Caco-2 (cell line): ENCODE data around the gene HTR6. TPM values are rescaled to one million over a fixed set of nuclear protein-coding genes. Genes with fewer than 3 reads are reported as not detected.

Source experiments
- BruUV-seq: library from RNA; stranded (reverse); fragments of 400-500 nt; replicated peaks from 2 replicates; lab custom pipeline; 2021; lab: Mats Ljungman, UMichigan
- CTCF ChIA-PET: fragments of 300-600 bp; sonication (Branson Sonifier 250); formaldehyde crosslinking; loops from one replicate; lab custom pipeline; 2022; ENCODE audit warnings: antibody characterized with exemption; lab: Charles Lee
- POLR2A ChIA-PET: fragments of 300-600 bp; sonication (Branson Sonifier 250); formaldehyde crosslinking; loops from one replicate; lab custom pipeline; 2022; ENCODE audit warnings: antibody characterized with exemption; lab: Charles Lee
- DNase-seq, 2 experiments: peaks; one replicate each; pipeline versions ENCODE4 v3.0.0 to v3.0.0-alpha.2; 2020 to 2022
- H3K27me3 ChIP-seq: replicated peaks from 2 replicates; pipeline ENCODE4 v1.6.0; 2011; ENCODE audit warnings: low read length; ENCODE audit not compliant: control insufficient read depth, insufficient read depth
- H3K36me3 ChIP-seq: 2 replicates; pipeline ENCODE4 v1.5.1; 2011; ENCODE audit warnings: low read length; ENCODE audit not compliant: control insufficient read depth, insufficient read depth
- H3K4me1 ChIP-seq: fragments of 250-450 bp; sonication (Bioruptor Pico); 2 replicates; pipeline ENCODE4 v1.5.1; 2020; ENCODE audit warnings: mild to moderate bottlenecking
- H3K4me3 ChIP-seq: 2 replicates; pipeline ENCODE4 v1.5.1; 2011; ENCODE audit warnings: low read depth, mild to moderate bottlenecking, control low read depth, low read length
- H3K9me3 ChIP-seq: fragments of 250-450 bp; sonication (Bioruptor Pico); 2 replicates; pipeline ENCODE4 v1.5.1; 2020; ENCODE audit warnings: mild to moderate bottlenecking, moderate library complexity
- H3K27ac Mint-ChIP-seq: one replicate; pipeline ENCODE4 v1.8.0; 2022; ENCODE audit warnings: mixed read lengths; ENCODE audit not compliant: unreplicated experiment
- H3K27me3 Mint-ChIP-seq: one replicate; pipeline ENCODE4 v1.8.0; 2022; ENCODE audit warnings: mixed read lengths; ENCODE audit not compliant: insufficient read depth, unreplicated experiment
- H3K36me3 Mint-ChIP-seq: one replicate; pipeline ENCODE4 v1.8.0; 2022; ENCODE audit warnings: mild to moderate bottlenecking, mixed read lengths; ENCODE audit not compliant: insufficient read depth, unreplicated experiment
- H3K4me1 Mint-ChIP-seq: one replicate; pipeline ENCODE4 v1.8.0; 2022; ENCODE audit warnings: low read depth, mixed read lengths; ENCODE audit not compliant: unreplicated experiment
- H3K4me3 Mint-ChIP-seq: one replicate; pipeline ENCODE4 v1.8.0; 2022; ENCODE audit warnings: mild to moderate bottlenecking, moderate library complexity, mixed read lengths; ENCODE audit not compliant: unreplicated experiment
- H3K9me3 Mint-ChIP-seq: one replicate; pipeline ENCODE4 v1.8.0; 2022; ENCODE audit warnings: mixed read lengths; ENCODE audit not compliant: unreplicated experiment
- intact Hi-C: fragments of 100-400 bp; cut with micrococcal nuclease; formaldehyde crosslinking; loops from one replicate; pipeline ENCODE4 v1.10.0; 2022; ENCODE audit not compliant: unreplicated experiment
- total RNA-seq: library from RNA; stranded (reverse); gene quantifications from 2 replicates; pipeline ENCODE4 v1.2.3, GENCODE V29; 2022
- TF ChIP-seq, protein P1 (sequence below), 2 experiments: fragments of 200-600 bp in 1 of 2; IDR thresholded peaks; 1 replicate in 1 of 2; 2 replicates in 1 of 2; pipeline versions ENCODE4 v1.5.1 to v1.8.0; 2011 to 2022; ENCODE audit warnings: antibody characterized with exemption in 1 of 2, control low read depth in 1 of 2, inconsistent platforms in 1 of 2, low read depth in 1 of 2, low read length in 1 of 2, mild to moderate bottlenecking in 1 of 2, moderate library complexity in 1 of 2; ENCODE audit not compliant: insufficient read depth in 1 of 2, severe bottlenecking in 1 of 2, unreplicated experiment in 1 of 2

The HTR6 gene
- total RNA-seq, 1 experiment from 2014 or later, result not detected

DNA sequence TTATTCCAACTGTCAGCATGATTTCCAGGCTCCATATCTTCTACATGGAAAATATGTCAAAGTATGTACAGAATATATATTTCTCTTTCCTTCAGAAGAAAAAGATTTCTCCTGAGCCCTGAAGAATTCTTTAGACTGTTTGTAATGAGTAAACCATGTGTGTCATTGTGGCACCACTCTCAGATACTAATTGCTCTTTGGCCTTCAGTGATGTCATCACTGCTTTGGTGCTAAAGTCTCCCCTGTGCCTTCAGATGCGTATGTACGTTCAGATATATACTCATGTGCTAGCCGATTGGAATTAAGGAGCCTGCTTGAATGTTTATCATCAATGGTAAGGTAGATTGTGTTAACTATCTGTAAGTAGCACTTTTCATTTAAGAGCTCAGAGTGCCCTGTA is 41.2 kb upstream of the HTR6 start:
- TF ChIP-seq, protein P1, sequence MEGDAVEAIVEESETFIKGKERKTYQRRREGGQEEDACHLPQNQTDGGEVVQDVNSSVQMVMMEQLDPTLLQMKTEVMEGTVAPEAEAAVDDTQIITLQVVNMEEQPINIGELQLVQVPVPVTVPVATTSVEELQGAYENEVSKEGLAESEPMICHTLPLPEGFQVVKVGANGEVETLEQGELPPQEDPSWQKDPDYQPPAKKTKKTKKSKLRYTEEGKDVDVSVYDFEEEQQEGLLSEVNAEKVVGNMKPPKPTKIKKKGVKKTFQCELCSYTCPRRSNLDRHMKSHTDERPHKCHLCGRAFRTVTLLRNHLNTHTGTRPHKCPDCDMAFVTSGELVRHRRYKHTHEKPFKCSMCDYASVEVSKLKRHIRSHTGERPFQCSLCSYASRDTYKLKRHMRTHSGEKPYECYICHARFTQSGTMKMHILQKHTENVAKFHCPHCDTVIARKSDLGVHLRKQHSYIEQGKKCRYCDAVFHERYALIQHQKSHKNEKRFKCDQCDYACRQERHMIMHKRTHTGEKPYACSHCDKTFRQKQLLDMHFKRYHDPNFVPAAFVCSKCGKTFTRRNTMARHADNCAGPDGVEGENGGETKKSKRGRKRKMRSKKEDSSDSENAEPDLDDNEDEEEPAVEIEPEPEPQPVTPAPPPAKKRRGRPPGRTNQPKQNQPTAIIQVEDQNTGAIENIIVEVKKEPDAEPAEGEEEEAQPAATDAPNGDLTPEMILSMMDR (IDR thresholded peaks at IDR 0.05; ENCODE audit: insufficient read depth in 1 of 2, low read depth in 1 of 2, low read length in 1 of 2, severe bottlenecking in 1 of 2, unreplicated experiment in 1 of 2), result no peak
- CTCF ChIA-PET, result no interaction called here
- no peaks in the 10 kb centered on the region for H3K27me3 Mint-ChIP-seq
- no peaks in the 10 kb centered on the region for H3K4me1 Mint-ChIP-seq
- no peak overlapping the region for H3K27ac Mint-ChIP-seq
- no peaks in the 10 kb centered on the region for H3K27me3 ChIP-seq
- peaks cover 32% of the 10 kb centered on the region for H3K36me3 Mint-ChIP-seq
- no peaks in the 10 kb centered on the region for H3K9me3 ChIP-seq
- no peaks in the 10 kb centered on the region for H3K9me3 Mint-ChIP-seq
- no peak overlapping the region for H3K4me3 Mint-ChIP-seq
- POLR2A ChIA-PET, result no interaction called here
- H3K4me1 ChIP-seq, result peaks cover 30% of the 10 kb centered on the region
- no TSS peak for BruUV-seq
- no peak overlapping the region for H3K4me3 ChIP-seq
- no peak for DNase-seq
- H3K36me3 ChIP-seq, result peaks cover 3% of the 10 kb centered on the region; the same call in 1 of the 2 replicates
- intact Hi-C loops, result no loop called here

- H3K4me3 ChIP-seq, result no peak overlapping the region
- TF ChIP-seq, protein P1 (IDR thresholded peaks at IDR 0.05; ENCODE audit: insufficient read depth in 1 of 2, low read depth in 1 of 2, low read length in 1 of 2, severe bottlenecking in 1 of 2, unreplicated experiment in 1 of 2), result no peak
- no TSS peak for BruUV-seq
- peaks cover 3% of the 10 kb centered on the region; the same call in 1 of the 2 replicates for H3K36me3 ChIP-seq
- CTCF ChIA-PET, result no interaction called here
- H3K4me1 ChIP-seq, result peaks cover 17% of the 10 kb centered on the region; the same call in 1 of the 2 replicates
- intact Hi-C loops, result no loop called here
- no peak for DNase-seq
- Mint-ChIP-seq H3K9me3 (no peaks in the 10 kb centered on the region), H3K4me1 (no peaks in the 10 kb centered on the region), H3K27me3 (no peaks in the 10 kb centered on the region), H3K27ac (no peak overlapping the region), H3K36me3 (peaks cover 36% of the 10 kb centered on the region), H3K4me3 (no peak overlapping the region)
- no peaks in the 10 kb centered on the region for H3K27me3 ChIP-seq
- POLR2A ChIA-PET, result no interaction called here
- H3K9me3 ChIP-seq, result no peaks in the 10 kb centered on the region
These were observed 39.3 kb upstream of the HTR6 start for GRCh38 chr1:19625291-19625937.

DNA sequence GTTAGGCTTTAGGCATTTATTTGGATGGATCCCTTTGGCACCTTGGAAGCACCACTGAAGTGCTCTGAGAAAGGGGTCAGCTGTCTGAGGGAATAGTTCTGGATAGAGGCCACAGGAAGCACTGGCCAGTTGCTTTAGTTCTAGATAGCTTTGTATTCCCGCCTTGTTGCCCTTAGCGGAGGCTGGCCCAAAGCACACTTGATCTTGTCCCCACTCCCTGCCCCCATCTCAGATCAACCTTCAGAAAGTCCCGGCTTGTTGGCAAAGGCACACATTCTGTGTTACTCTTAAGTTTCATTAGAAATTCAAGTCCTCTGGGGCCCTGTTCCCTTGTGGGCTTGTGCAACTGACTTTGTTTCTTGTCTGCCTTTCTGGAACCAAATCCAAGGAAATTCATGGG is 35.8 kb upstream of the HTR6 start:
- TF ChIP-seq, protein P1 (IDR thresholded peaks at IDR 0.05; ENCODE audit: insufficient read depth in 1 of 2, low read depth in 1 of 2, low read length in 1 of 2, severe bottlenecking in 1 of 2, unreplicated experiment in 1 of 2), result no peak
- Histone ChIP-seq H3K4me3 (no peak overlapping the region), H3K9me3 (no peaks in the 10 kb centered on the region), H3K36me3 (peaks cover 1% of the 10 kb centered on the region; the same call in 1 of the 2 replicates), H3K27me3 (no peaks in the 10 kb centered on the region), H3K4me1 (0 out of 2 replicates have a peak, but pooled peaks cover under 1% of the 10 kb centered on the region)
- ChIA-PET POLR2A (no interaction called here), CTCF (no interaction called here)
- Mint-ChIP-seq H3K4me1 (no peaks in the 10 kb centered on the region), H3K9me3 (no peaks in the 10 kb centered on the region), H3K27me3 (no peaks in the 10 kb centered on the region), H3K27ac (no peak overlapping the region), H3K36me3 (peaks cover 31% of the 10 kb centered on the region), H3K4me3 (no peak overlapping the region)
- no TSS peak for BruUV-seq
- DNase-seq, result no peak
- intact Hi-C loops, result no loop called here
